Measurements from ENCODE around the gene F7.

F7 gene

DNA sequence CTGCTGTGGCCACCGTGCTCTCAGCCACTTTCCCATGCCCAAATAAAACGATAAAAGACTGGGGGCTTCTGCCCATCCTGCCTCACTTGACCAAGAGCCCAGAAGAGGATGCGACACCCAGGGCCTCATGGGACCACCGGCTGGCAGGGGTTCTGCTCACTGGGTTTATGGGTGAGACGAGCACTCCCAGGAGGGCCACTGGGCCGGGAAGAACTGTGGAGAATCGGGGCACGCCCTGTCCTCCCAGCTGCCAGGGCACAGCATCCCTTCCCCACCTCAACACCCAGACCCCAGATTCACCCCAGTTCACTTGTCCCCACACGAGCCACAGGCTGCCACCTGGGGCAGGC is 12.3 kb downstream of the F7 start:
- no peak for DNase-seq
- Histone ChIP-seq H2BK120ac (ENCODE audit: low read depth, low read length) (no peak overlapping the region), H3K9me3 (ENCODE audit: control insufficient read depth, low read length) (no peaks in the 10 kb centered on the region), H3K4me2 (ENCODE audit: low read length, poor library complexity, severe bottlenecking) (no peak overlapping the region), H3K4me1 (ENCODE audit: control insufficient read depth, insufficient read depth, low read depth, low read length) (peaks cover 5% of the 10 kb centered on the region), H4K8ac (ENCODE audit: low read length) (no peak overlapping the region), H2AFZ (ENCODE audit: low read depth, low read length) (no peak overlapping the region), H3K9ac (ENCODE audit: low read length) (no peak overlapping the region), H3K36me3 (ENCODE audit: control insufficient read depth in 1 of 2, insufficient read depth in 2 of 2, low read depth in 1 of 2, low read length in 2 of 2) (no peaks in the 10 kb centered on the region), H2BK15ac (ENCODE audit: low read depth, poor library complexity, severe bottlenecking) (no peak overlapping the region), H3K79me1 (replicated peaks; ENCODE audit: low read length, poor library complexity, severe bottlenecking) (no peaks in the 10 kb centered on the region), H2AK5ac (ENCODE audit: low read length, severe bottlenecking) (no peak overlapping the region), H3K23ac (ENCODE audit: low read length in 2 of 2) (no peak overlapping the region), H3K4ac (ENCODE audit: low read depth in 1 of 2, low read length in 2 of 2) (no peak overlapping the region), H3K4me3 (ENCODE audit: insufficient read depth in 1 of 2, low read depth in 1 of 2, low read length in 2 of 2) (no peak overlapping the region), H2BK5ac (ENCODE audit: low read depth, low read length, poor library complexity, severe bottlenecking) (no peak overlapping the region), H3K18ac (ENCODE audit: low read depth in 1 of 2, low read length in 2 of 2) (no peak overlapping the region), H2BK12ac (ENCODE audit: low read length in 2 of 2) (no peak overlapping the region), H3K14ac (ENCODE audit: low read length in 2 of 2) (no peak overlapping the region), H4K91ac (ENCODE audit: low read length) (no peak overlapping the region), H3K27me3 (ENCODE audit: control insufficient read depth in 1 of 2, insufficient read depth in 1 of 2, low read length in 2 of 2) (peaks cover 29 to 68% of the 10 kb centered on the region in 2 experiments), H3K27ac (ENCODE audit: low read length, poor library complexity, severe bottlenecking) (no peak overlapping the region)
- 94% methylated on average over 8 of the region's 9 CpGs for WGBS

DNA sequence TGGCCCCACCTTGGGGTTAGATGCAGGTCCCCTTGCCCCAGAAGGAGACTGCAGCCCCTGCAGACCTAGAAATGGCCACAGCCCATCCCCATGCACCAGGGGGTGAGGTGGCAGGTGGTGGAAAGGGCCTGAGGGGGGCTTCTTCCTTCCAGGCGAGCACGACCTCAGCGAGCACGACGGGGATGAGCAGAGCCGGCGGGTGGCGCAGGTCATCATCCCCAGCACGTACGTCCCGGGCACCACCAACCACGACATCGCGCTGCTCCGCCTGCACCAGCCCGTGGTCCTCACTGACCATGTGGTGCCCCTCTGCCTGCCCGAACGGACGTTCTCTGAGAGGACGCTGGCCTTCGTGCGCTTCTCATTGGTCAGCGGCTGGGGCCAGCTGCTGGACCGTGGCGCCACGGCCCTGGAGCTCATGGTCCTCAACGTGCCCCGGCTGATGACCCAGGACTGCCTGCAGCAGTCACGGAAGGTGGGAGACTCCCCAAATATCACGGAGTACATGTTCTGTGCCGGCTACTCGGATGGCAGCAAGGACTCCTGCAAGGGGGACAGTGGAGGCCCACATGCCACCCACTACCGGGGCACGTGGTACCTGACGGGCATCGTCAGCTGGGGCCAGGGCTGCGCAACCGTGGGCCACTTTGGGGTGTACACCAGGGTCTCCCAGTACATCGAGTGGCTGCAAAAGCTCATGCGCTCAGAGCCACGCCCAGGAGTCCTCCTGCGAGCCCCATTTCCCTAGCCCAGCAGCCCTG is 12.8 kb downstream of the F7 start:
- Histone ChIP-seq H3K4me2 (ENCODE audit: low read length, poor library complexity, severe bottlenecking) (no peak overlapping the region), H3K27ac (ENCODE audit: low read length, poor library complexity, severe bottlenecking) (no peak overlapping the region), H3K4me3 (ENCODE audit: insufficient read depth in 1 of 2, low read depth in 1 of 2, low read length in 2 of 2) (no peak overlapping the region), H3K23ac (ENCODE audit: low read length in 2 of 2) (no peak overlapping the region), H2AFZ (ENCODE audit: low read depth, low read length) (no peak overlapping the region), H4K8ac (ENCODE audit: low read length) (no peak overlapping the region), H2BK15ac (ENCODE audit: low read depth, poor library complexity, severe bottlenecking) (no peak overlapping the region), H3K79me1 (replicated peaks; ENCODE audit: low read length, poor library complexity, severe bottlenecking) (no peaks in the 10 kb centered on the region), H4K91ac (ENCODE audit: low read length) (peak overlapping the region; percentile 13), H2AK5ac (ENCODE audit: low read length, severe bottlenecking) (no peak overlapping the region), H3K9me3 (ENCODE audit: control insufficient read depth, low read length) (no peaks in the 10 kb centered on the region), H2BK12ac (ENCODE audit: low read length in 2 of 2) (no peak overlapping the region), H3K27me3 (ENCODE audit: control insufficient read depth in 1 of 2, insufficient read depth in 1 of 2, low read length in 2 of 2) (peaks cover 25 to 62% of the 10 kb centered on the region in 2 experiments), H2BK120ac (ENCODE audit: low read depth, low read length) (no peak overlapping the region), H3K14ac (ENCODE audit: low read length in 2 of 2) (no peak overlapping the region), H3K9ac (ENCODE audit: low read length) (no peak overlapping the region), H3K4ac (ENCODE audit: low read depth in 1 of 2, low read length in 2 of 2) (no peak overlapping the region), H2BK5ac (ENCODE audit: low read depth, low read length, poor library complexity, severe bottlenecking) (no peak overlapping the region), H3K18ac (ENCODE audit: low read depth in 1 of 2, low read length in 2 of 2) (no peak overlapping the region), H3K36me3 (ENCODE audit: control insufficient read depth in 1 of 2, insufficient read depth in 2 of 2, low read depth in 1 of 2, low read length in 2 of 2) (no peaks in the 10 kb centered on the region), H3K4me1 (ENCODE audit: control insufficient read depth, insufficient read depth, low read depth, low read length) (peaks cover 11% of the 10 kb centered on the region)
- 90% methylated on average over 42 of the region's 42 CpGs for WGBS
- DNase-seq: no peak

DNA sequence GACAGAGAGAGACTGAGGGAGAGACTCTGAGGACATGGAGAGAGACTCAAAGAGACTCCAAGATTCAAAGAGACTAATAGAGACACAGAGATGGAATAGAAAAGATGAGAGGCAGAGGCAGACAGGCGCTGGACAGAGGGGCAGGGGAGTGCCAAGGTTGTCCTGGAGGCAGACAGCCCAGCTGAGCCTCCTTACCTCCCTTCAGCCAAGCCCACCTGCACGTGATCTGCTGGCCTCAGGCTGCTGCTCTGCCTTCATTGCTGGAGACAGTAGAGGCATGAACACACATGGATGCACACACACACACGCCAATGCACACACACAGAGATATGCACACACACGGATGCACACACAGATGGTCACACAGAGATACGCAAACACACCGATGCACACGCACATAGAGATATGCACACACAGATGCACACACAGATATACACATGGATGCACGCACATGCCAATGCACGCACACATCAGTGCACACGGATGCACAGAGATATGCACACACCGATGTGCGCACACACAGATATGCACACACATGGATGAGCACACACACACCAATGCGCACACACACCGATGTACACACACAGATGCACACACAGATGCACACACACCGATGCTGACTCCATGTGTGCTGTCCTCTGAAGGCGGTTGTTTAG is 13.7 kb downstream of the F7 start:
- no peak overlapping the region for H2BK12ac ChIP-seq (ENCODE audit: low read length in 2 of 2)
- peak overlapping the region in 1 of 2 experiments; percentile 15 for H3K4me3 ChIP-seq (ENCODE audit: insufficient read depth in 1 of 2, low read depth in 1 of 2, low read length in 2 of 2)
- peaks cover 11% of the 10 kb centered on the region for H3K4me1 ChIP-seq (ENCODE audit: control insufficient read depth, insufficient read depth, low read depth, low read length)
- no peak overlapping the region for H2BK120ac ChIP-seq (ENCODE audit: low read depth, low read length)
- H4K8ac ChIP-seq (ENCODE audit: low read length): no peak overlapping the region
- no peak overlapping the region for H2AFZ ChIP-seq (ENCODE audit: low read depth, low read length)
- no peaks in the 10 kb centered on the region for H3K79me1 ChIP-seq (replicated peaks; ENCODE audit: low read length, poor library complexity, severe bottlenecking)
- no peak overlapping the region for H2BK15ac ChIP-seq (ENCODE audit: low read depth, poor library complexity, severe bottlenecking)
- no peak overlapping the region for H4K91ac ChIP-seq (ENCODE audit: low read length)
- H3K9ac ChIP-seq (ENCODE audit: low read length): no peak overlapping the region
- DNase-seq: no peak
- H2AK5ac ChIP-seq (ENCODE audit: low read length, severe bottlenecking): no peak overlapping the region
- no peak overlapping the region for H3K4ac ChIP-seq (ENCODE audit: low read depth in 1 of 2, low read length in 2 of 2)
- H3K27me3 ChIP-seq (ENCODE audit: control insufficient read depth in 1 of 2, insufficient read depth in 1 of 2, low read length in 2 of 2): peaks cover 21 to 56% of the 10 kb centered on the region in 2 experiments
- no peak overlapping the region for H3K18ac ChIP-seq (ENCODE audit: low read depth in 1 of 2, low read length in 2 of 2)
- H3K36me3 ChIP-seq (ENCODE audit: control insufficient read depth in 1 of 2, insufficient read depth in 2 of 2, low read depth in 1 of 2, low read length in 2 of 2): no peaks in the 10 kb centered on the region
- 87% methylated on average over 16 of the region's 16 CpGs for WGBS
- peak overlapping the region in 1 of 2 experiments; percentile 87 for H3K14ac ChIP-seq (ENCODE audit: low read length in 2 of 2)
- no peak overlapping the region for H3K4me2 ChIP-seq (ENCODE audit: low read length, poor library complexity, severe bottlenecking)
- H3K9me3 ChIP-seq (ENCODE audit: control insufficient read depth, low read length): no peaks in the 10 kb centered on the region
- H3K23ac ChIP-seq (ENCODE audit: low read length in 2 of 2): no peak overlapping the region
- no peak overlapping the region for H2BK5ac ChIP-seq (ENCODE audit: low read depth, low read length, poor library complexity, severe bottlenecking)
- H3K27ac ChIP-seq (ENCODE audit: low read length, poor library complexity, severe bottlenecking): no peak overlapping the region

GRCh38 chr13:113119822-113120189 is 14.2 kb downstream of the F7 start:
- H4K8ac ChIP-seq (ENCODE audit: low read length): no peak overlapping the region
- no peak overlapping the region for H2BK120ac ChIP-seq (ENCODE audit: low read depth, low read length)
- H3K4ac ChIP-seq (ENCODE audit: low read depth in 1 of 2, low read length in 2 of 2): no peak overlapping the region
- H3K79me1 ChIP-seq (replicated peaks; ENCODE audit: low read length, poor library complexity, severe bottlenecking): no peaks in the 10 kb centered on the region
- no peak overlapping the region for H3K9ac ChIP-seq (ENCODE audit: low read length)
- no peak overlapping the region for H3K14ac ChIP-seq (ENCODE audit: low read length in 2 of 2)
- no peak overlapping the region for H2AK5ac ChIP-seq (ENCODE audit: low read length, severe bottlenecking)
- H3K27me3 ChIP-seq (ENCODE audit: control insufficient read depth in 1 of 2, insufficient read depth in 1 of 2, low read length in 2 of 2): peaks cover 20 to 54% of the 10 kb centered on the region in 2 experiments
- WGBS: 93% methylated on average over 7 of the region's 7 CpGs
- H3K18ac ChIP-seq (ENCODE audit: low read depth in 1 of 2, low read length in 2 of 2): no peak overlapping the region
- H3K23ac ChIP-seq (ENCODE audit: low read length in 2 of 2): no peak overlapping the region
- no peak overlapping the region for H2AFZ ChIP-seq (ENCODE audit: low read depth, low read length)
- H3K27ac ChIP-seq (ENCODE audit: low read length, poor library complexity, severe bottlenecking): no peak overlapping the region
- H3K4me1 ChIP-seq (ENCODE audit: control insufficient read depth, insufficient read depth, low read depth, low read length): peaks cover 11% of the 10 kb centered on the region
- H3K4me3 ChIP-seq (ENCODE audit: insufficient read depth in 1 of 2, low read depth in 1 of 2, low read length in 2 of 2): no peak overlapping the region
- H2BK5ac ChIP-seq (ENCODE audit: low read depth, low read length, poor library complexity, severe bottlenecking): no peak overlapping the region
- no peak overlapping the region for H2BK15ac ChIP-seq (ENCODE audit: low read depth, poor library complexity, severe bottlenecking)
- no peak overlapping the region for H4K91ac ChIP-seq (ENCODE audit: low read length)
- no peaks in the 10 kb centered on the region for H3K9me3 ChIP-seq (ENCODE audit: control insufficient read depth, low read length)
- no peak overlapping the region for H2BK12ac ChIP-seq (ENCODE audit: low read length in 2 of 2)
- H3K4me2 ChIP-seq (ENCODE audit: low read length, poor library complexity, severe bottlenecking): no peak overlapping the region
- no peak for DNase-seq
- H3K36me3 ChIP-seq (ENCODE audit: control insufficient read depth in 1 of 2, insufficient read depth in 2 of 2, low read depth in 1 of 2, low read length in 2 of 2): no peaks in the 10 kb centered on the region

Data from mesenchymal stem cell (in vitro differentiated cells and primary cell).